ENCODE results near the gene MTERF4.

Gene MTERF4

DNA sequence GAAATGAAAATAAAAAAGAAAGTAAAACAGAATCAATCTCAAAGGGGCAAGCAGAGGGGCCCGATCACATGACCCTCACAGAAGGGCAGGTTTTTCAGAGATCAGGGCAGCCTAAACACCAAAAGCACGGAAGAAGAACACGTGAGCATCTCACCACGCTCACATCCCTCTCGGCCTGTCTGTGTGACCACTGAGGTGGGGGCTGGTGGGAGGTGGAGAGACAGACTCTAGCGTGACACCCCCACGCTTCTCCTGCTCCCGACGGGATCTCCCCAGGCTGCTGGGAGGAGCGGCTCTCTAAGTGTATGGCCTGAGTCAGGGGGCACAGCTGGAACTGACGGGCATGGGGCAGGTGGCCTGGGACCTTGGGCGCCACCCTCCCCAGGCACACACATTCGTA, 23.5 kb upstream of the MTERF4 start:
- no peak overlapping the region for H3K27ac ChIP-seq (replicated peaks)

DNA sequence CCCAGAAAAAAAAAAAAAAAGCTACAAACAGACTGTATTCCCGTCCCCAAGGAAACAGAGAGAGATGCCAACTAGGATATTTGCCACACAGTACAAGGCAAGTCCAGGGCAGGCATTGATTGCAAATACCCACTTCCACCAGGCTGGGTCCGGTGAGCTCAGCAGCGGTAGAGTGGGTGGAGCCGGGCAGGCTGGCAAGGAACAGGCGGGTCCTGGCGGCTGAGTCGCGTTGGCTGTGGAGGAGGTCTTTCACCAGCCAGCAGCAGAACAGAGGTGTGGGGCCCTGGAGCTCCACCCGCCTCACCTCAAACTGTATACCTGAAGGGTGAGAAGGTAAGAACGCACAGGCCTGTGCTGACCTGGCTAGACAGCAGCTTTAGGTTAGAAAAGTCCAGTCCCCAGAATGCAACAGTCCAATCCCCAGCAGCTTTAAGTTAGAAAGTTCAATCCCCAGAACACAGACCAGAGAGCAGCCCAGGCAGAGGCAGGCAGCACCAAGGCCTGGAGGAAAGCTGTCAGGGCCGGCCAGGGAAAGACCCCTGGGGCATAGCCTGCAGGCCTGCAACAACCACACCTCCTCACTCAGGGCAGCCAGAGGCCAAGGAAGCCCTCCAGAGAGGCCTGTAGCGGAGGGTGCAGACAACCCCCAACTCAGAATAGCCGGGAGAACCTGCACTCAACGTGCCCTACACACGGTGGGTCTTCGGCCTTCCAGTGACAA, 21.9 kb upstream of the MTERF4 start:
- no peak for TF ChIP-seq POLR2AphosphoS5 (IDR thresholded peaks at IDR 0.05; ENCODE audit: low read depth)
- TF ChIP-seq, protein P1, sequence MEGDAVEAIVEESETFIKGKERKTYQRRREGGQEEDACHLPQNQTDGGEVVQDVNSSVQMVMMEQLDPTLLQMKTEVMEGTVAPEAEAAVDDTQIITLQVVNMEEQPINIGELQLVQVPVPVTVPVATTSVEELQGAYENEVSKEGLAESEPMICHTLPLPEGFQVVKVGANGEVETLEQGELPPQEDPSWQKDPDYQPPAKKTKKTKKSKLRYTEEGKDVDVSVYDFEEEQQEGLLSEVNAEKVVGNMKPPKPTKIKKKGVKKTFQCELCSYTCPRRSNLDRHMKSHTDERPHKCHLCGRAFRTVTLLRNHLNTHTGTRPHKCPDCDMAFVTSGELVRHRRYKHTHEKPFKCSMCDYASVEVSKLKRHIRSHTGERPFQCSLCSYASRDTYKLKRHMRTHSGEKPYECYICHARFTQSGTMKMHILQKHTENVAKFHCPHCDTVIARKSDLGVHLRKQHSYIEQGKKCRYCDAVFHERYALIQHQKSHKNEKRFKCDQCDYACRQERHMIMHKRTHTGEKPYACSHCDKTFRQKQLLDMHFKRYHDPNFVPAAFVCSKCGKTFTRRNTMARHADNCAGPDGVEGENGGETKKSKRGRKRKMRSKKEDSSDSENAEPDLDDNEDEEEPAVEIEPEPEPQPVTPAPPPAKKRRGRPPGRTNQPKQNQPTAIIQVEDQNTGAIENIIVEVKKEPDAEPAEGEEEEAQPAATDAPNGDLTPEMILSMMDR (IDR thresholded peaks at IDR 0.05; ENCODE audit: insufficient read depth, low read length) = no peak
- no peak for TF ChIP-seq SPI1 (IDR thresholded peaks at IDR 0.05; ENCODE audit: borderline replicate concordance, low read depth)
- no peak for TF ChIP-seq REST (IDR thresholded peaks at IDR 0.05; ENCODE audit: insufficient replicate concordance, low read depth)
- TF ChIP-seq GABPA (IDR thresholded peaks at IDR 0.05; ENCODE audit: low read depth) = no peak
- Histone ChIP-seq H3K27ac (replicated peaks) (no peak overlapping the region), H3K27me3 (ENCODE audit: insufficient read depth, poor library complexity, severe bottlenecking) (no peaks in the 10 kb centered on the region), H3K4me3 (replicated peaks; ENCODE audit: insufficient read depth, low read length) (no peak overlapping the region)
- no peak for DNase-seq (ENCODE audit: low read depth in 1 of 2, low spot score in 1 of 2)

More for the DNA sequence above, 23.5 kb upstream of the MTERF4 start:
- DNase-seq (ENCODE audit: low read depth in 1 of 2, low spot score in 1 of 2) = no peak
- no peaks in the 10 kb centered on the region for H3K27me3 ChIP-seq (ENCODE audit: insufficient read depth, poor library complexity, severe bottlenecking)
- TF ChIP-seq SPI1 (IDR thresholded peaks at IDR 0.05; ENCODE audit: borderline replicate concordance, low read depth) (no peak), REST (IDR thresholded peaks at IDR 0.05; ENCODE audit: insufficient replicate concordance, low read depth) (no peak), GABPA (IDR thresholded peaks at IDR 0.05; ENCODE audit: low read depth) (no peak), POLR2AphosphoS5 (IDR thresholded peaks at IDR 0.05; ENCODE audit: low read depth) (no peak)
- TF ChIP-seq, protein P1 (IDR thresholded peaks at IDR 0.05; ENCODE audit: insufficient read depth, low read length) = no peak
- no peak overlapping the region for H3K4me3 ChIP-seq (replicated peaks; ENCODE audit: insufficient read depth, low read length)

- Histone ChIP-seq H3K4me3 (replicated peaks; ENCODE audit: insufficient read depth, low read length) (no peak overlapping the region), H3K27ac (replicated peaks) (no peak overlapping the region)
- TF ChIP-seq REST (IDR thresholded peaks at IDR 0.05; ENCODE audit: insufficient replicate concordance, low read depth) (no peak), GABPA (IDR thresholded peaks at IDR 0.05; ENCODE audit: low read depth) (no peak), POLR2AphosphoS5 (IDR thresholded peaks at IDR 0.05; ENCODE audit: low read depth) (no peak), SPI1 (IDR thresholded peaks at IDR 0.05; ENCODE audit: borderline replicate concordance, low read depth) (no peak)
- TF ChIP-seq, protein P1 (IDR thresholded peaks at IDR 0.05; ENCODE audit: insufficient read depth, low read length) = no peak
Observed at GRCh38 chr2:241122376-241123002, 20.4 kb upstream of the MTERF4 start.

More at GRCh38 chr2:241122376-241123002, 20.4 kb upstream of the MTERF4 start:
- no peak for DNase-seq (ENCODE audit: low read depth in 1 of 2, low spot score in 1 of 2)
- no peaks in the 10 kb centered on the region for H3K27me3 ChIP-seq (ENCODE audit: insufficient read depth, poor library complexity, severe bottlenecking)

Measured in HL-60 (cell line).